Breast epithelium (tissue), 4 donors: ENCODE data around the gene TPPP. TPM values are rescaled to one million over a fixed set of nuclear protein-coding genes. Genes with fewer than 3 reads are reported as not detected.
A peak's percentile ranks its signal among the peaks of the same experiment; 100 is the strongest.
"Not testable (repeated sequence)": the region's sequence is repeated elsewhere in the genome, so short reads cannot be mapped to it uniquely, and the experiment has no call there.

Source experiments
- DNase-seq, 2 donors: peaks; one replicate each; pipeline ENCODE4 v3.0.0-alpha.2; 2019; ENCODE audit warnings: low spot score in 2 of 2
- H3K27ac ChIP-seq, 2 donors: fragments of 200-600 bp; sonication (generic) in 1 of 2; one replicate each; pipeline ENCODE4 v1.5.1; 2016 to 2019; ENCODE audit warnings: mild to moderate bottlenecking in 1 of 2
- H3K27me3 ChIP-seq, 2 donors: fragments of 200-600 bp; sonication (generic) in 1 of 2; one replicate each; pipeline versions ENCODE4 v1.5.1 to v1.6.0; 2017 to 2019; ENCODE audit warnings: control low read depth in 1 of 2, mild to moderate bottlenecking in 1 of 2
- H3K36me3 ChIP-seq: fragments of 200-600 bp; one replicate; pipeline ENCODE4 v1.5.1; 2019
- H3K4me1 ChIP-seq, 2 donors: fragments of 200-600 bp; sonication (generic); one replicate each; pipeline ENCODE4 v1.5.1; 2016 to 2019; ENCODE audit warnings: control low read depth in 1 of 2
- H3K4me3 ChIP-seq, 3 donors: fragments of 200-600 bp; sonication (generic); 1 replicate in 2 of 3; 2 replicates in 1 of 3; pipeline ENCODE4 v1.5.1; 2016 to 2019; ENCODE audit warnings: mild to moderate bottlenecking in 3 of 3, moderate library complexity in 2 of 3
- H3K9me3 ChIP-seq, 2 donors: fragments of 200-600 bp; sonication (generic) in 1 of 2; one replicate each; pipeline ENCODE4 v1.5.1; 2016 to 2019; ENCODE audit warnings: control low read depth in 1 of 2
- intact Hi-C: fragments of 100-400 bp; cut with DNase I; formaldehyde crosslinking; loops from one replicate; pipeline ENCODE4 v1.15.1; 2023; ENCODE audit warnings: low total_unique reads
- total RNA-seq, 3 donors: library from RNA; depleted of rRNA; stranded (reverse); fragments of >200 nt; gene quantifications; one replicate each; pipeline ENCODE4 v1.1.0, GENCODE V29; 2016

Gene TPPP
- total RNA-seq, 3 donors from 2014 or later = 2.9 to 4.3 (median 3.4) TPM

DNA sequence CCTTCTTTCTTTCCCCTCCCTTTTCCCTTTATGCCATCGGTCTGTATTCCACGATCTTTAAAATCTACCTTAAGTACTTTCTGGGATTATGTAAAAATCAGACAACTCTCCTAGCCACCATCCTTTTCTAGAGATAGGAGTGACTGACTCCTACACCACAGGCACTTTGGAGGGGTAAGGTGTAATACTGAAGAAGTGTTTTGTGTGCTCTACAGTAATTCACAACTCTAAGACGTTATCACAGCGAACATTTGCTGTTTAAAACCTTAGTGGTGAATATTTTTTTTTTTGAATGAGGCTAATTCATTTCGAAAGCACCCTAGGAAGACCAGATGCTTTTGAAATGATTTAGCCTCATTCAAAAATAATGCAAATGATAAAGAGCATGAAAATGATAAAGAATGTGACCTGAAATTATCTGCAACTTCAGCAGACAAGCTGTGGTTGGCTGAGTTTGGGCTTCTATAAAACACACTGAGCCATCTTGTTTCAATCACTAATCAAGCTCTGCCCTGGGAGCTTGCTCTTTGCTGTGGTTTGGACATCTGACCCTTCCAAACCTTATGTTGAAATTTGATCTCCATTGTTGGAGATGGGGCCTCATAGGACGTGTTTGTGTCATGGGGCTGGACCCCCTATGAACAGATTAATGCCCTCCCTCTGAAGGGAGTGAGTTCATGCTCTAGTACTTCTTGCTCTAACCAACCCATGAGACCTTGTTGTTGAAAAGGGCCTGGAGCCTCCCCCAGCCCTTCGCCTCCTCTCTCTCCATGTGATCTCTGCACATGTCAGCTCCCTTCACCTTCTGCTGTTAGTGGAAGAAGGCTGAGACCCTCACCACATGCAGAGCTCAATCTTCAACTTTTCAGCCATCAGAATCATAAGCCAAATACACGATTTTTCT lies 21.3 kb upstream of the TPPP start:
- H3K27ac ChIP-seq, H3K9me3 ChIP-seq, H3K4me3 ChIP-seq, DNase-seq, H3K36me3 ChIP-seq, H3K4me1 ChIP-seq, intact Hi-C loops, H3K27me3 ChIP-seq: not testable (repeated sequence)

DNA sequence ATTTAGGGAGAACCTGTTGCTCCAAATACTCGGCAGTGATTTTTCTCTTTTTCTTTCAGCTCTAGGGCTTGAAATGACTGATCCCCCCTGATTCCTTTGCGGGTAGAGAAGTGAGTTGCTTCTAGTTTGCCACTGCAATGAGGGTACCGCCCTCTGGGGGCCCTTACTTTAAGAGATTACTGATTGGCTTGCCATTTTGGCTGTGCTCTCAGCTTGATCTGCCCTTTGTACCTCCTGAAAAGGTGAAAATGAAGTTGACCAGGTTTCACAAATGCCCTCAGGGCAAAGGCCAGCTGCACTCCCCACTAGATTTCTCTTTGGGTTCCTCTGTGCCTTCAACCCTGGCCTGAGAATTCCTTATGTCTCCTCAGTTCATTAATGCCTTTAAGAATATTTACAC lies 20.5 kb upstream of the TPPP start:
- H3K4me3 ChIP-seq, H3K36me3 ChIP-seq, H3K9me3 ChIP-seq, H3K4me1 ChIP-seq, intact Hi-C loops, H3K27me3 ChIP-seq, DNase-seq, H3K27ac ChIP-seq: not testable (repeated sequence)

DNA sequence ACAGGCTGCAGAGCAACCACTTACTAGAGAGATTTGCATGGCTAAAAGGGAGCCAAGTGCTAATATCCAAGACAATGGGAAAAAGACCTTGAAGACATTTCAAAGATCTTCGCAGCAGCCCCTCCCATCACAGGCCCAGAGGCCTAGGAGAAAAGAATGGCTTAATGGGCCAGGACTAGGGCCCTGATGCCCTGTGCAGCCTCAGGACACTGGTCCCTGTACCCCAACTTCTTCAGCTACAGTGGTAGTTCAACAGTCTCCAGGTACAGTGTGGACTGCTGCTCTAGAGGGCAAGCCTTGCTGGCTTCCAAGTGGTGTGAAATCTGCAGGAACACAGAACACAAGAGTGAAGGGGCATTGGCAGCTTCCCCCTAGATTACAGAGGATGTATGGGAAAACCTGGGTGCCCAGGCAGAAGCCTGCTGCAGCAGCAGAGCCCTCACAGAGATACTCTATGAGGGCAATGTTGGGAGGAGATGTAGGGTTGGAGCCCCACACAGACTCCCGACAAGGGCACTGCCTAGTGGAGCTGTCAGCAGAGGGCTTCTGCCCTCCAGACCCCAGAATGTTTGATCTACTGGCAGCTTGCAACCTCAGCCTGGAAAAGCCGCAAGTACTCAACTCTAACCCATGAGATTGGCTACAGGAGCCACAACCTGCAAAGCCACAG lies 15.8 kb upstream of the TPPP start:
- H3K4me3 ChIP-seq, DNase-seq, H3K27me3 ChIP-seq, H3K9me3 ChIP-seq, H3K36me3 ChIP-seq, H3K27ac ChIP-seq, intact Hi-C loops, H3K4me1 ChIP-seq: not testable (repeated sequence)

DNA sequence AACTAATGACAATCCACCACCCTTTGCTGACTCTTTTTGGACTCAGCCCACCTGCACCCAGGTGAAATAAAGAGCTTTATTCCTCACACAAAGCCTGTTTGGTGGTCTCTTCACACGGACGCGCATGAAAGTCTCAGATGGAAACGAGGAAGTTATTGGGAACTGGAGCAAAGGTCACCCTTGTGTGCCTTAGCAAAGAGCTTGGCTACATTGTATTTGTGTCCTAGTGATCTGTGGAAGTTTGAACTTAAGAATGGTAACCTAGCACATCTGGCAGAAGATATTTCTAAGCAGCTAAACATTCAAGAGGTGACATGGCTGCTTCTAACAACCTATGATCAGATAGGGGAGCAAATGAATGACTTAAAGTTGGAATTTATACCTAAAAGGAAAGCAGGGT lies 15.2 kb upstream of the TPPP start:
- H3K4me1 ChIP-seq, H3K9me3 ChIP-seq, H3K4me3 ChIP-seq, DNase-seq, H3K27ac ChIP-seq, H3K27me3 ChIP-seq, H3K36me3 ChIP-seq, intact Hi-C loops: not testable (repeated sequence)

DNA sequence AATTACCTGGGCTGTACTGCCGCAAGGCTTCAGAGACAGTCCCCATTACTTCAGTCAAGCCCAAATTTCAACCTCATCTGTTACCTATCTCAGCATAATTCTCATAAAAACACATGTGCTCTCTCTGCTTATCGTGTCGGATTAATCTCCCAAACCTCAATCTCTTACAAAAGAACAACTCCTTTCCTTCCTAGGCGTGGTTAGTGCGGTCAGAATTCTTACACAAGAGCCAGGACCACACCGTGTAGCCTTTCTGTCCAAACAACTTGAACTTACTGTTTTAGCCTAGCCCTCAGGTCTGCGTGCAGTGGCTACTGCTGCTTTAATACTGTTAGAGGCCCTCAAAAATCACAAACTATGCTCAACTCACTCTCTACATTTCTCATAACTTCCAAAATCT lies 13.0 kb upstream of the TPPP start:
- intact Hi-C loops, H3K27me3 ChIP-seq, H3K9me3 ChIP-seq, H3K36me3 ChIP-seq, H3K4me1 ChIP-seq, DNase-seq, H3K4me3 ChIP-seq, H3K27ac ChIP-seq: not testable (repeated sequence)

DNA sequence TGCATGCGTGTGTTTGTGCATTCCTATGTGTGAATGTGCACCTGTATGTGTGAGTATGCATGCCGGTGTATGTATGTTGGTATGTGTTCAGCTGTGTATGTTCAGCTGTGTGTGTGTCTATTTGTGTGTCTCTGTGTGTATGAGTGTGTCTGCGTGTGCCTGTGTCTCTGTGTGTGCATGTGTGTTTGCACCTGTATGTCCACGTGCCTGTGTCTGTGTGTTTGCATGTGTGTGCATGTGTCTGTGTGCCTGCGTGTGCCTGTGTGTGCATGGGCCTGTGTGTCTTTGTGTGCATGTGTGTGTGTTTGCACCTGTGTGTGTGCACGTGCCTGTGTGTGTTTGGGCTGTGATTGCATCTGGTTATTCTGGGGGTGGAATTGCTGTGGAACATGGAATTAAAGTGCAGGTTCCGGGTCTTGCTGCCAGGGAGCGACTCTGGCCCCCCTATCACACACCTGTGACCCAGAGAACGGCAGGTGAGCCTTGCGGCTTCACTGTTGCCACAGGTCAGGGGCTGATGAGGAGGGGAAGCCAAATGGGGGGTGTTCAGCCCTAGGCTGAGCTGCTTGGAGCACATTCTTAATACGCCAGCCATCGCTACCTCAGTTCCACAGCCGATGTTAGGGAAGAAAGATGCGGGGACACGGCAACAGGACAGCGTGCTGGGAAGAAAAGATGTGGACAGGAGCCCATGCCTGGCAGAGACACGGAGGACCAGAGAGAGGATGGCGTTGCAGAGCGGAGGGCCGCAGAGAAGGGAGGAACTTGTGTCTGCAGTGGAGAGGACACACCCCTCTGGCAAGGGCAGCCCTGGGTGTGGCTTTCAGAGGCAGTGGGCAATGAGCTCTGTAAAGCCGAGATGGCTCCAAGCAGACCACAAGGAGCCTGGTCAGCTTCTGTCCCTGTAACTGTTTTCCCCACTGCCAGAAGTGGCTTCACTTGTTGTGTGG lies 3.9 kb upstream of the TPPP start:
- H3K27me3 ChIP-seq, H3K4me1 ChIP-seq, DNase-seq, intact Hi-C loops, H3K4me3 ChIP-seq, H3K27ac ChIP-seq, H3K36me3 ChIP-seq: not testable (repeated sequence)
- H3K9me3 ChIP-seq = peaks cover 0 to 23% of the 10 kb centered on the region in 2 donors

DNA sequence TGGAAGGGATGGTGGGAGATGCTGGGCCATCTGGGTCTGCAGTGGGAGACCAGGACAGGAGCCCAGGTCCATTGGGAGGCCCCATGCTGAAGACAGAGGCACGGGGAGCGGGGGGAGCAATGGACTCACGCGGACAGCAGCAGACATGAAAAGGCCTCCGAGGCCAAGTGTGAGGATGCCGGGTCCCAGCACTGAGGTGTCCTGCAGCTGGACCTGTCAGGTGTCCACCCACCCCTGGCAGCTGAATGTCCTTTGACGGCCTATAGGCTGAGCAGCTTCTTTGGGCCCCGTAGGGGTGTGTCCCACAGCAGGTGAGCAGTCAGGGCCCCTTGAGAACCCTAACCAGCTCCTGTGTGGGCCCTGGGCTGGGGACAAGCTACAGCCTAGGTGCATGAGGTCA lies 3.0 kb upstream of the TPPP start:
- H3K36me3 ChIP-seq, DNase-seq, H3K27me3 ChIP-seq, H3K4me3 ChIP-seq, H3K4me1 ChIP-seq, H3K27ac ChIP-seq, intact Hi-C loops: not testable (repeated sequence)
- H3K9me3 ChIP-seq = peaks cover 0 to 23% of the 10 kb centered on the region in 2 donors

DNA sequence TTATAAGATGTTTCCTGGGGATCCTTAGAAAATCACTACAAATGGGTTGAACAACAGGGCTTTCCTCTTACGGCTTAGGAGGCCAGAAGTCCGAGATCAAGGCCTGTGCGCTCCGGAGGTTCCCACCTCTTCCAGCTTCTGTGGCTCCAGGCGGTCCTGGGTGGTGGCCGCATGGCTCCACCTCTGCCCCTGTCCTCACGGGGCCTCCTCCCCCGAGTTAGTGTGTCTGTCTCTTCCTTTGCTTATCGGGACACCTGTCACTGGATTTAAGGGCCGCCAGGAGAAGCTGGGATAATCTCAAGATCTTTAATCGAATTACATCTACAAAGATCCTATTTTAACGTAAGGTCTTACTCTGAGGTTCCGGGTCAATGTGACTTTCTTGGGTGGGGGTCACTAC lies 2.3 kb upstream of the TPPP start:
- H3K27me3 ChIP-seq, H3K4me3 ChIP-seq, H3K27ac ChIP-seq, DNase-seq, intact Hi-C loops, H3K36me3 ChIP-seq, H3K4me1 ChIP-seq: not testable (repeated sequence)
- peaks cover 0 to 20% of the 10 kb centered on the region in 2 donors for H3K9me3 ChIP-seq

DNA sequence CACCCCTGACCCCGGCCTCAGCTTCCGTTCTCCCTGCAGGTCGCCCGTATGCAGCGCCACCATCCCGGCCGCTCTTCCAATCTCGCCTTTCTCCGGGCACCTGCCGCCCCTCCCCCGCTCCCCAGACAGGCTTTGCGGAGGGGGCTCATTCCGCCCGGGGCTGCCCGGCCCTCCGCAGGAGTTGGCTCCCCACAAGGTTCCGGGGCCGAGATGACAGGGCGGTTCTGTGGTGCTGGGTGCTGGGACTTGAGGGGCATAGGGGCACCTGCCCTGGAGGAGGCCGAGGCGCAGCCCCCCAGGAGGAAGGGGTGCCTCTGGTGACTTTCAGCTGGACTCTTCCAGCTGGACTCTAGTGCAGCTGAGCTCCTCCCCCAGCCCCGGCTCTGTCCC lies 885 bp upstream of the TPPP start:
- Histone ChIP-seq H3K4me3 (peak overlapping the region; percentile 49 to 86 (median 58)), H3K9me3 (peaks cover 0 to 10% of the 10 kb centered on the region in 2 donors)
- DNase-seq, intact Hi-C loops, H3K27ac ChIP-seq, H3K27me3 ChIP-seq, H3K36me3 ChIP-seq, H3K4me1 ChIP-seq: not testable (repeated sequence)

DNA sequence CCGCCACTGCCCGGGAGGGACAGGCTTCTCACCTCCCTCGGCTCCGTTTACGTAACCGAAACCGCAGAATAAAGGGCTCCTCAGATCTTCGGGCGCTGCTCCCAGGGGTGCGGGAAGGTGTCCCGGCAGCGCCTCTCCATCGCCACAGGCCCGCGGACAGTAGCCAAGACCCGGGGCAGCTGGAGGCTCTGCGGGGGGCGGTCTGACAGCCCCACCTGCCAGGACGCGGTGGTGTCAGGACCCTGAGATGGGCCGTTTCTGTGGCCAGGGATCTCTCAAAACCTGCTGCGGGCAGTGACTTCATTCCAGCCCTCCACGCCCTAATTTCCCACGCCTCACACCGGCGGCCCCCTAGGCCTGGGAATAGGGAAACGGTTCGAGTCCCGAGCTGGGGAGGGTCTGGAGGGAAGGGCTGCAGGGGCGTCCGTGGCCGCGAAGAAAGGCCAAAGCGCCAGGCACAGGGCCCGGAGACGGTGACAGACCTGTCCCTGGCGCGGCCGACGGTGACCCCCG lies 567 bp downstream of the TPPP start:
- DNase-seq, intact Hi-C loops, H3K9me3 ChIP-seq, H3K27me3 ChIP-seq, H3K4me1 ChIP-seq, H3K36me3 ChIP-seq: not testable (repeated sequence)
- peak overlapping the region in 1 of 2 donors; percentile 68 for H3K27ac ChIP-seq
- peak overlapping the region; percentile 49 to 86 (median 58) for H3K4me3 ChIP-seq
